ENCODE measurements around the gene TAF5L.

The TAF5L gene

DNA sequence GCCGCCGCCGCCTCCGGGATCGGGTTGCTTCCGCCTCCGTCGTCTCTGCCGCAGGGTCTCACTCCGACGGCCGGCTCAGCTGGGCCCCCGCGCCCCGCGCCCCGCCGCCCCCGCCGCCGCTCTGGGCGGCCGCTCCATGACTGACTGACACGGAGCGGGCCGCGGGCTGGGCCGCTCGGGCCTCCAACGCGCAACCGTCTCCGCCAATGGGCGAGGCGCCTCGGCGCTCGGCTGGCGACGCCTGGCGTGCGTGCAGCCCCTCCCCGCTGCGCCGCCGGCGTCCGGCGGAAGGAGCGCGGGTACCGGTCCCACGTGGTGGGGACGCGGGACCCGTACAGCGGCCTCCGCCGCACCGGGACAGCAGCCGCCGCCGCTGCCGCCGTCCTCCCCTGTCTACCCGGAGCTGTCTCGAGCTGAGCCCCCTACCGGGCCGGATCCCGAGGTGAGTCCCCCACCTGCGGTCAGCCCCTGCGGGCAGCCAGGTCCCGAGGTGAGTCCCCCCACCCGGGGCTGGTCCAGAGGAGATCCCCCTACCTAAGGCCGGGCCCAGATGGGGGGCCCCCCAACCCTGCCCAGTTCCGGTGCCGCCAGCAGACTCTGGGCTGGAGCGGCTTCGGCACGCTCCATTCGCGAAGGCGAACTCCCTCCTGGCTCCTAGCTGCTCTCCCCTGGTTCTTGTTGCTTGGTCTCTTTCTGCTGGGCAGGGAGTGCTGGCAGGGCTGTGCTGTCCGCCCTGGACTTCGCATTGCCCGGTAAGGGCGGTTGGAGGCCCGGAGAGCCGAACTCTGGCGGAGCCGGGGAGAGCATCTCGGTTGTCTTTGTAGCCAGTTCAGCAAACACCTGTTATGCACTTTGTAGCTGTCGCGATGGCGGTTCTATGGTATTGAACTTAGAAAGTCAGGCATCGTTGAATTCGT is at the start of gene TAF5L, which contains the start of gene URB2:
TAF5L (minus strand) TSS at position 208 of the 917 bp plus-strand sequence. CDS start 11,640 bp downstream, outside the sequence.
URB2 (plus strand) TSS at position 333 of the 917 bp plus-strand sequence. CDS start 1,387 bp downstream, outside the sequence.
- peak; percentile 89 for DNase-seq

DNA sequence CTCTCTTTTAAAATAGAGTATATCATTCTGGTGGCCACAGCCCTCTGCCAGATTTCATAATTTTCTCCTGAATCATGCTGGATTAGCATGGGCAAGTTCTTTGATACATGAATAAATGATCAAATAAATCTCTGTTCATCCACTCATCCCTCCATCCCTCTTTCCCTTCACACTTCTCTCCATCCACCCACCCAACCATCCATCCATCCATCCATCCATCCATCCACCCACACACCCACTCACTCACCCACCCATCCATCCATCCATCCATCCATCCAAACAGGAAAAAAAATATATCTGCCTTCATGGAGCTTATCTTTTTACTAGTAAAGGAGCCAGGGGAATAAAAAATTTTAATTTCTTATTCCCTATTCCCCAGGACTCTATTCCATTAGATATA is 49.5 kb upstream of the TAF5L start:
- no peak for DNase-seq

DNA sequence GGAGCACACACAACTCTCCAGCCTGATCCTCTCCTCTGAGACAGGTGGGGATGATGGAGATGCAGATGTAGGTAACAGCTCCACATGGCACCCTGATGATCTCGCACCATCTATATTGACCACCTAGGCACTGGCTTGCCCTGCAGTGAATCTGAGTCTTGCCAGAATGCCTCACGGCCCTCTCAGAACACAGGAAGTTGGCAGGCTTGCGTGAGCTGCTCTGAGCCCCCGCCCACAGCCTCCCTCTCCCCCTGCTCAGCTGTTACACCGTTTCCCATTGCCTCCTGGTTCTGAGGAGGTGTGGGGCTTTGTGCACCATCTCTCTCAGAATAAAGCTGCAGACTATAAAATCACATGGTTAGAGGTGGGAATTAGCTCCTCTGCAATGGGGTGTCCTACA is 48.1 kb upstream of the TAF5L start:
- DNase-seq, result no peak

DNA sequence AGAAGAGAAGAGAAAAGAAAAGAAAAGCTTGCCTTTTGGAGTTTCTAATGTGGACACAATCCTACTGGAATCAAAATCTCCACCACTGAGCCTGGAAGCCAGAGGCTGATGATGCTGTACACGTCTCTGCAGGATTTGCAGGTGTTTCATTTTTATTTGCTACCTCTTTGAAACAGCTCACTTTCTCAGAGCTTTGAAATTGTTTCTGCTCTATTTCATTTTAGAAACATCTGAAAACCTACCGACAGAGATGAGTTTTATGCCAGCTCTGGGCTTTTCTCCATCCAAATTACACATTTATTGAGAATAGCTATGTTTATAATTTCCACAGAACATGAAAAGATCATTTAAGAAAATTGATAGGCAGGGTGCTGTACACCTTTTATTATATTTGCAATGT is 46.3 kb upstream of the TAF5L start:
- DNase-seq, result no peak

DNA sequence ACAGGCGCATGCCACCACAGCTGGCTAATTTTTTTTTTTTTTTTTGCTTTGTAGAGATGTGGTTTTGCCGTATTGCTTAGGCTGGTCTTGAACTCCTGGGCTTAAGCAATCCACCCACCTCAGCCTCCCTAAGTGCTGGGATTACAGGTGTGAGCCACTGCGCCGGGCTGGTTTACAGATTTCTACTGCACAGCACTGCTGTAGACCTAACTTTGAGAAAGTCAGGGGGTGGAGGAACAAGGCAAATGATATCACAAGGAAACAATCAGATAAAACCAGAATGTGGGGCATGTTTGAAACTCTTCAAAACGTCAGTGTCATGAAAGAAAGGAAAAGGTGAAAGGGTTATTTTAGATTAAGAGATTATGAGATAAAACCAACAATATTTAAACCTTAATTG is 45.4 kb upstream of the TAF5L start:
- no peak for DNase-seq

DNA sequence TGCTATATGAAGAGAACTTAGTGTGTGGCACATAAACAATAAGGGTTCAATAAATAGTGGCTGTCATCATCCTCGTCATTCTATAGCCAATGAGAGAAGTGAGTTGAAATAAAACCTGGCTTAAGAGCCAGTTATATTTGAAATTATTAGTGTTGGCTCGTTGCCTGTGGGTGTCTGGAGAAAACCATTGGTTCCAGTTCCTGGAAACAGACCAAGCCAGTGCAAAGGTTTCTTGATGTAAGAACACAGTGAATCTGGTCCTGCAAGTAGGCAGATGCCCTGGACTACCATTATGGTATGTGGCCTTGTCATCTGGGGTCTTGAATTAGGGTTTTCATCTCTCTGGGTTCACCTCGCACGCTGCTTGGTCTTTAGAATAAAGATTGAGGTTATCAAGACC is 43.4 kb upstream of the TAF5L start:
- no peak for DNase-seq

DNA sequence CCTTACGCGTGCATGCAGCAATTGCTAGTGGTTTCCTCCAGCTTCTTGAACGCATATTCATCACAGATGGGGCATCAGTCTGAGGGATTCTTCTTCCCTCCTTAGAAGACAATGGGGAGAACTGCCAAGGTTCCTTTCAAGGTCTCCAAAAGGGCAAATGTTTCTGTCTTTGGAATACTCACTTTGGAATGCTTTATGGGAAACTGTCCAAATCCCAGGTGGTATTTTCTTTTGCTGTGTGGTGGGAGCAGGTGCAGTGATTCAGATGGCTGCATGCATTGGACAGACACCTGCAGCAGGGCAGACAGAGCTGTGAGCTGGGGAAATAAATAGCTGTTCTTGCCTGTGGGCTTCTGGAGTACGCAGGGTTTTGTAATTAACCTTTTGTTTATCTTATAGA is 40.7 kb upstream of the TAF5L start:
- no peak for DNase-seq

DNA sequence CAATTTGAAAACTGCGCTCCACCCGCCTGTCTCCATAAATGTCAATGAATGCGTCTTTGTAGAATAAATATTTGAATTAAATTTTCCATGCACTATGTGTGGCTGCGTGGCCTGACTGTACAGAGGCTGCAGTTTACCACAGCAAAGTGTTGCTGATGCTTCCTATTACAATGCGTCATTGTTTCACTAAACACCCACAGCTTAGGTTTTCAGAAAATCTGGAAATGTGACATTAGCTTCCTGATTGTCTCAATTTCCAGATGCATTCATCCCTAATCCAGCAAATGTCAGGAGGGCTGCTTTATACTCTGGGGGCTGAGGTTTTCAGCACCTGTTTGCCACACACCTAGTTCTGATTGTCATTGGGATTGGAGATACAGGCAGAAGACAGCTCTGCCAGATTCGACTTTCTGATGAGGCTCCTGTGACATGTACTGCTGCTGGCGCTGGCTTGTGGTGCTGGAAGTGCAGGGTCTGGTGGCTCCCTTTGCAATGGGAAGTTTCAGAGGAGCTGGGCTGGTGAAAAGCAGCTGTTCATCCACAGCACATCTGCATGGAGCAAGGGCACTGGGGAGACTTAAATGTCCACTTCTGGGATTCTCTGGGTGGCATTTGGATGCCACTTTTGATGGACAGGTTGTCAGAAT is 40.1 kb upstream of the TAF5L start:
- no peak for DNase-seq

DNA sequence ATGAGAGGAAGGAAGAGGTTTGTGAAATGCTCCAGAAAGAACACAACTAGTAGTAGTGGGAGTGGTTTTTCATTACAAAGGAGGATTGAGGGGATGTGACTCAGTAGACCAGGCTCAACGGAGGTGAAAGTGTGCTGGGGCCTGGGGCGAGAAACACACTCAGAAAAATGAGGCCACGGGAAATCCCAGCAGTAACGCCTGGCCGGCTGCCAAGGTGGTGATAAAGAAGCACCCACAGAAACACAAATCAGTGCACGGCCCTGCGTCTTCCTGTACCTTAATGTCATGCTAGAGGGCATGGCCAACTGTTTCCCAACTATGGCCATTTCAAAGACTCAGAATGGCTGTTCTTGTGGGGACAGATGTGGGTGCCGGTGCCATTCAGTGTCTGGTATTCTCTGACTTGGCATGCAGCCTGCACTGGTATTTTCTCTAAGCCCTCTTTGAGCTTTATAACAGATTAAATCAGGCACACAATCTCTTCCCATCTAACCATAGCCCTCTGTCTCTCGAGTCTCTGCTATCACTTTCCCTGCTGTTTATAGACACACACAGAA is 38.3 kb upstream of the TAF5L start:
- peak; percentile 83 for DNase-seq

DNA sequence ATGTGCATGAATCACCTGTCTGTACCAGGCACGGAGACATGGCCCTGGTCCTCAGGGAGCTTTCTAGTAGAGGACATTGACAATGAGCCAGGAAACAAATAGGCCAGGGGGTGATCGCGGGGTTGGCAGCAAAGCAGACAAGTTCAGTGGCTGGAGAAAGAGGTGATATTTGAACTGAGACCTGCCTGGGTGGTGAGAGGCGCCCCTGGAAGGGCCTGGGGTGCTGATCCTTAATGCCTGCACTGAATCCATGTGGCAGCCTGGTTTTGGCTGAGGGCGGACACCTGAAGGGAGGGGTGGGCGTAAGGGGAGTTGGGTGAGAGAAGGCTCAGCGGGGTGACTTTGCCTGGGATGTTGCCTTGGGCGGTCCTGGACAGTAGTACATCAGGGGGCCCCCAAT is 36.0 kb upstream of the TAF5L start:
- no peak for DNase-seq

DNA sequence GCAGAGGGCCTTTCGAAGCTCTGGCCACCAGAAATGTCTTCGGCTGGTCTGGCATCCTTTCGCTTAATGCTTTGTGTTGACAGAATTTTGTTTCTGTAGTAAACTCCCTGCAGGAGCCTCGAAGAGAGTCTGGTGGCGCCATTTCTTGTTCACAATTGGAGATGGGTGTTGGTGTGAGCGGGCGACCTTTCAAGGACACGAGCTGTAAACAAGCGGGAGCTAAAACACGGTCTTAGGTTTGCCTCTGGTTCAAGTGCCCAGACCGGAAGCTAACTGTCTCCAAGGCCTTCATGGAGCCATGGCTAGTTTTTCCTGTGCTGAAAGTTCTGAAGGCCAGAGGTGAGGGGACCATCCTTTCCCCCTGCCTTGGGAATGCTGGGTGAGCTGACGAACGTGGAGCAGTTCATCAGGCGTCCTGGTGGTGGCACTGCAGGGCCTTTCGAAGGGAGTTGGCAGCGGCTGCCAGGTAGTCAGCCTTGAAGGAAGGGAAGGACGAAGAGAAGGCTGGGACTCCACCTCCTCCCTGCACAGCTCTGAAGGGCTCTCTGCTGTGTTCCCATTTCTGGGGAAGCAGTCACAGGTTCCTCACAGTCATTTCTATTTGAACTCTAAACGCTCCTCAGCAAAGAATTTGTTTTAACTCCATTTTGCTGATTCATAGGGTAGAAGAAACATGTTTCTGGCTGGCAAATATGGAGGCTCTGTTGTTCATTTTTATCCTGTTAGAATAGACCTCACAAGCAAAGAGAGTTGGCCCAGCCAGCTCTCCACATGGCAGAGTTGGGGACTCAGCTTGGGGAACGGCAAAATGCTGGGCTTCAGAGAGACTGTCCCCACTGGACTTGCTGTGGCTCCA is 35.3 kb upstream of the TAF5L start:
- DNase-seq, result peak; percentile 72

DNA sequence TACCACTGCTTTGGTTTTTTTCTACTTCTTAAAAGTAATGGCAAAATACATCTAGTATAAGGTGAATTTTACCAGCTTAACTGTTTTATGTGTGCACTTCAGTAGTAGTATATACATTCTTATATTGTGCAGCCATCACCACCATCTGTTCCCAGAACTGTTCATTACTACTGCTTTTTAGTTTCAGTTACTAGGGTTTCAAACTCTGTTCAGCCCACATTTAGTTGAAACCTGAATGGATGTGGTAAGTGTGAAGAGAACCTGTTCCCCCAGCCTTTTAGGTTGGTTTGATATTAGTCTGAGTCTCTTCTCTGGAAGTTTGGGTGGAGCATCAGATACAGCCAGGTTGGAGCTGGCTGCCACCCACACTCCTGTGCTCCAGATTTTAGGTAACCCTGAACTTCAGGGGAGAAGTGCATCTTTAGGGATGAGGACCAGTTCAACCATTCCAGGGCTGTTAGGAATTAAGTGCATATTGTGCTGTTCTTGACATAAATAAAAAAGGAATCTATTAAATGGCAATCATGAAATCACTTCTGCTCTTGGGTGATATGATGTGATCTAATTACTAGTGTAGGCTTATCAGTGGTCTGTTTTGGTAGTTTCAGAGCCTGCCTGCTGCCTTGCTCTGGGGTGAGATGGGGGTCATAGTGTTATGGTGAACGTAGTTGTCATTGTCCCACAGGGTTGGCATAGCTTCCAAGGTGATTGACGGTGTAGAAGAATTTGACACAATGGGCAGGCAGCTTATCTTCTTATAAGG is 32.3 kb upstream of the TAF5L start:
- DNase-seq, result no peak

DNA sequence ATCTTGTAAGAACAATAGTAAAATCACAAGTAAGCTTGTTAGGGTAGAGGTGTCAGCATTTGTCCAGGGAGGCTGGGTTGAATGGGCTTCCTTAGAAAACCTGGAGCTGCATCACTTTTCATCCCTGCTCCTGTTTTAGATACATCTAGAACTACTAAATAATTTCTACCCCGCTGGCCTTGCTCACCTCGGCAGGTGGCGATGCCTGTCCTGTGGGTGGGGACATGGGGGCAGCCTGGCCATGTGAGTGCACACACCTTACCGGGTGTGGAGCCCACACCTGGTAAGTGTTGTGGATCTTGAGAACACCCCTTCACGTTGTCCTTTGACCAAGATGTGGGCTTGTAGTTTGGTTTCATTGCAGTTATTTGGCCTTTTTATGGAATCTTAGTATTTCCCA is 29.9 kb upstream of the TAF5L start:
- no peak for DNase-seq

DNA sequence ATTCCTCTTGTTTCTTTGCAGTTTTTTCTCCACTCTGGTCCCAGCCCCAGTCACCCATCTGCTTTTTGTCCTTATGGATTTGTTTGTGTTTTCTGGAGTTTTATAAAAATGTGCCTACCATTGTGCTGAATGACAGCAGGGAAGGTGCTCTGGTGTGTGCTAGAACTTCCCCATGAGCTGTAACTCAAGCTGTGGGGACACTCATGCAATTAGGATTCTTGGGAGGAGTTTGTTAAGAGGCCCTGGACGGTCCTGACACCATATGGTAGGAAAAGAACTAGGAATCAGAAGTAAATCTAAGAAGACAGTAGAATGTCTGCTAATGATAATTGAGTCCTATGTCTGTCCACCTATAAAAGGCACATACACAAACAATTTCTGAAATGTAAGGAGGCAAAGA is 27.5 kb upstream of the TAF5L start:
- no peak for DNase-seq

DNA sequence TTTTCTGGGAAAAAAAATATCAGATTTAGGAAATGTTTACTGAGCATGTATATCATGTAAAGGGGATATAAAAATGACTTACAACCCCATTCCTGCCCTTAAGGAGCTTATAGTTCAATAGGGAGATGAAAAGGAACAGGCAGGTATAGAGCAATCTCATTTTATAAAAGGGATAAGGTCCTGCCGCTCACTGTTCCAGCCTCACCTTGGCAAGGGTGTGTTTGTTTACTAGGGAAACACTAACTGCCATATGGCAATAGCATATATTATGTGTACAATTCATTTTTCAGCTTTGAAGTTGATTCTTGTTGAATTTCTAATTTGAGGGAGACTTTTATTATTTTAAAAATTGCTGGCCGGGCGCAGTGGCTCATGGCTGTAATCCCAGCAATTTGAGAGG is 25.6 kb upstream of the TAF5L start:
- DNase-seq, result no peak

DNA sequence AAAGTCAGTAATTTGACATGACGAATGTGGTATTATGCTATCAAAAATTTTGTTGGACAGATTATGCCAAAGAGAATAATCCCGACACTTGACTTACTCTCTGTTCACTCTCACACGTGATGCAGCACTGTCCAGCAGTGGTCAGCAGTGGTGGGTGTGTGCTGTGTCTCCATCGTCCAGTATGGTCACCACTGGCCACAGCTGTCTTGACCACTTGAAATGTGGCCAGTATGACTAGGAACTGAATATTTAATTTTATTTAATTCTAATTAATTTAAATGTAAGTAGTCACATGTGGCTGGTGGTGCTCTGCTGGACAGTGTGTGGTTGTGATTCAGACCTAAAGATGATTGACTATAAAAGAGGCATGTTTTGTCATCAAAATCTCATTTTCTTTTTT is 24.1 kb upstream of the TAF5L start:
- DNase-seq, result no peak

DNA sequence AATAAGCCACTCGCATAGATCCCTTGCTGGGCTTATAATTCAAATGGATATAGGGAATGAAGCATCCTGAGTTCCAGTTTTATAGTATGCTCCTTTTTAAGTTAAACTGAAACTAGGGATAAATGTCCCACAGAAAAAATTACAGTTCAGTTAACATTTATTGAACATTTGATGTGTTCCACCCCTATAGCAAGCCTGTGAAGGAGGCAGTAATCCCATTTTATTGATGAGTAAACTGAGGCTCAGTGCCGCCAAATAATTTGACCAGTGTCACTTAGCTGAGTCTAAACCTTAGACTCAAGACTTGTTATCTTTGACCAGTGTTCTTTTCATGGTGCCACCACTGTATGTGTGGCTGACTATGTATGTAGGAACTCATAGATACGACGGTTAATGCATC is 22.5 kb upstream of the TAF5L start:
- DNase-seq, result no peak

DNA sequence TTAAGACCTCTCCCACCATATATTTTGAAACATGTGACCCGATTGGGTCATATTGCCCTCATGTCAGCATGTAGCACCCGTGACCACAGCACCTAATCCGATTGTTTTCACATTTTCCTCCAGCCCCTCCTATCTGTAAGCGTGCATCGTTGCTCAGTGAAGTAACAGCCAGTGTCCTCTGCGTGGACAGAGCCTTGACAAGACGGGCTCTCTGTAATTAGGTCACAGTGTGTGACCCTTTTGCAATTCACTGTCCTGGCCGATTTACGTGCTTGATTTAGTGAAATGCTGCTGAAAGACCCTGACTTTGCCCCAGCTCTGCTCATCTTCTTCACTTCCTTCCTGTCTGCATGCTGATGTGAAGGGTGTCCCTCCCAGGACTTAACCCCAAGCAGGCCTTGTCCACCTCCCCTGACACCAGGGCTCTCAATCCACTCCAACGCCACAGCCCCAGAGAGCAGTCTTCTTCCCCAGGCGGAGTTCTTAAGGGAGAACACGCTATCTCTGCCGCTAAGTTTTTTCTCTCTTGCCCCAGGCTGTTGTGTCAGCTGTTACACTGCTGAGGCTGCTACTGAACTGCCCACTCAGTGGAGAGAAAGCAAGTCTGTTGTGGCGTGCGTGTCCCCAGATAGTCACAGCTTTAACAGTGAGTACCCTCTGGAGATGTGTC is 19.5 kb upstream of the TAF5L start:
- DNase-seq, result no peak

DNA sequence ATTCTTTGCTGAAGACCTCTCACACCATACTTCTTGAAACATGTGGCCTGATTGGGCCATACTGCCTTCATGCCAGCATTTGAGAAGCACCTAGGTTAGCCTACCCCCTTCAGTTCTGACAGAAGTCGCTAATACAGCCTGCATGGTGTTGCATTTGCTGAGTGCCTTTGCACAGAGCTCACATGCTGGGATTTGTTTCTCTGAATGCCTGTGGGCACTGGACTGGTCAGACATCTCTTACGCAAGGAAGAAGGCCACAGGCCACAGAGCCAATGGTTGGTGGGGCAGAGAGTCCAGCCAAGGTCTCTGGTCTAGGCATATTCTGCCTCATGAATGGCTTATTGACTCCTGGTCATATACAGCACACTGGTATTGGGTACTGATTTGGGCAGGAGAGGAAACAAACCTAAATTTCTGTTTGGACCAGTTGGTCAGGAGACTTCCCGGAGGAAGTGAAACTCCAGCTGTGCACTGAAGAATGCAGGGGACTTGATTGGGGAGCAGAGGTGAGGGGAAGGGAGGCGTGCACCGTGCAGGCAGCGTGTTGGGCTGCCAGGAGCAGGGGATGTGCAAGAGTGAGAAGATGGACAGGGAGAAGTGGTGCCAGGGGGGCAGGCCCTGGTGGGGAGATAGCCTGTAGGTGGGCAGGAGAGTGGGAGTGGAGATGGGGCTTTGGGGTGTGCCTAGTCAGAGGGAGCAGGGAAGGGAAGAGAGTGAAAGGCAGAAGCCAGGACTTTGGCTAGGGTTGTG is 18.2 kb upstream of the TAF5L start:
- DNase-seq, result no peak

DNA sequence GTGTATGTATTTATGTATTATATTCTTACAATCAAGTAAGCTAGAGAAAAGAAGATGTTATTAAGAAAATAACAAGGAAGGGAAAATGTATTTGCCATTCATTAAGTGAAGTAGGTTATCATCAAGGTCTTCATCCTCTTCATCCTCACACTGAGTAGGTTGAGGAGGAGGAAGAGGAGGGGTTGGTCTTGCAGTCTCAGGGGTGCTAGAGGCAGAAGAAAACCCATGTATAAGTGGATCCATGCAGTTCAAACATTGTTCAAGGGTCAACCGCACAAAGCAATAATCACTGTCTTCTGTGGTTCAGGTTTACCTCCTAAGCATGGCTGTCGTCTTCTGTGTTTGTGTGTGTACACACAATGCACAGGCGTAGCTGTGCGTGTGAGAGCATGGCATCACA is 17.0 kb upstream of the TAF5L start:
- no peak for DNase-seq

DNA sequence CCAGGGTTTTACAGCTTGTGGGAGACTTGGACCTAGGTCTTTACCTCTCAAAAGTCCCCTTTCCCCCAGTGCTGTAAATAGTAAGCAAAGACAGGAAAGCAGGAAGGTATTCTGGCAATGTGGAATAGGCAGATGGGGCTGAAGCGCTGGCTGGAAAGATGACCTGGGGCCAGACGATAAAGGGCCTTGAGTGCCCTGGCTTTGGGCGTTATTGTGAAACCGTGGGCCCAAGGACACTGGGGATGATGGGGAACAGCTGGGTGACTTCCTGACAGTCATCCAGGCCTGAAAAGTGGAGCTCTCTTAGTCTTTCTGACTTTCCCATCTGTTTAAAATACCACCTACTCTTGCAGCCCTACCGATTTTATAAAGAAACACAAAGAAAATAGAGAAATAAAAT is 16.5 kb upstream of the TAF5L start:
- no peak for DNase-seq

All from activated naive CD4-positive, alpha-beta T cell treated with anti-CD3 and anti-CD28 coated beads, Interleukin-2, amount 50 U/mL, for 16 hours (primary cell).